CD1c-positive myeloid dendritic cell (primary cell): Measurements from ENCODE around the gene GSG1L.
A peak's percentile ranks its signal among the peaks of the same experiment; 100 is the strongest.
"Not testable (repeated sequence)": the region's sequence is repeated elsewhere in the genome, so short reads cannot be mapped to it uniquely, and the experiment has no call there.

Experiments used
- DNase-seq: peaks from one replicate; pipeline ENCODE4 v3.0.0-alpha.2; 2016; ENCODE audit errors: extremely low spot score

The GSG1L gene

DNA sequence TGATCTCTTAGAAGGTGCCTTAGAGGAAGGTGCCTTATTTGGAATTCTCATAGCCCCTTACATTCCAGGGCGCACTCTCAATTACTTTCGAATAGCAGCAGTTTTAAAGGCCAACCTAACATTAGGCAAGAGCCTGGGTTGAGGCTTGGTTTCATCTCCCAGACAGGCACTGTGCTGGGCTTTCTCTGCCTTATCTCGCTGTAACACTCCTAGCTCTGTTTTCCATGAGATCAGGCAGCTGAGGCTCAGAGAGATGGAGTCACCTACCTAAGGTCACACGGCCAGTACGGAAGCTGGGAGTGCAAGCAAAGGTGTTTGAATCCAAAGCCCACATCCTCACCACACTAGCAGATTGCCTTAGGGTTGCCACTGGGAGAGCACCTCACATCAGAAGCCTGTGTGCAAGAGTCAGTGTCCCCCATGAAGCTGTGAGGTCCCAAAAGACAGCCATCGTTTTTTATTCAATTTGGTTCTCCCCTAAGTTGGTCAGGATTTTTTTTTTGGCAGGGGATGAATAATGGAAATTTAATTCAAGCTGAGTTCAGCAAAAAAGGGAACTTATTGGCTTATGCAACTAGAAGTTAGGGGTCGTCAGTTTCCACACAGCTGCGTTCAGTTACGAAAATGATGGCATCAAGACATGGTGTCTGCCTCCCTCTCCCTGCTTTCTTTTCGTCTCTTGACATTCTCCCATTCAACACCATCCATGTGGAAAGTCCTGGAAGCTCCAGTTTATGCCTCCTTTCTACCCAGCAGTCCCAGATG lies 307.1 kb downstream of the GSG1L start:
- DNase-seq, result no peak

DNA sequence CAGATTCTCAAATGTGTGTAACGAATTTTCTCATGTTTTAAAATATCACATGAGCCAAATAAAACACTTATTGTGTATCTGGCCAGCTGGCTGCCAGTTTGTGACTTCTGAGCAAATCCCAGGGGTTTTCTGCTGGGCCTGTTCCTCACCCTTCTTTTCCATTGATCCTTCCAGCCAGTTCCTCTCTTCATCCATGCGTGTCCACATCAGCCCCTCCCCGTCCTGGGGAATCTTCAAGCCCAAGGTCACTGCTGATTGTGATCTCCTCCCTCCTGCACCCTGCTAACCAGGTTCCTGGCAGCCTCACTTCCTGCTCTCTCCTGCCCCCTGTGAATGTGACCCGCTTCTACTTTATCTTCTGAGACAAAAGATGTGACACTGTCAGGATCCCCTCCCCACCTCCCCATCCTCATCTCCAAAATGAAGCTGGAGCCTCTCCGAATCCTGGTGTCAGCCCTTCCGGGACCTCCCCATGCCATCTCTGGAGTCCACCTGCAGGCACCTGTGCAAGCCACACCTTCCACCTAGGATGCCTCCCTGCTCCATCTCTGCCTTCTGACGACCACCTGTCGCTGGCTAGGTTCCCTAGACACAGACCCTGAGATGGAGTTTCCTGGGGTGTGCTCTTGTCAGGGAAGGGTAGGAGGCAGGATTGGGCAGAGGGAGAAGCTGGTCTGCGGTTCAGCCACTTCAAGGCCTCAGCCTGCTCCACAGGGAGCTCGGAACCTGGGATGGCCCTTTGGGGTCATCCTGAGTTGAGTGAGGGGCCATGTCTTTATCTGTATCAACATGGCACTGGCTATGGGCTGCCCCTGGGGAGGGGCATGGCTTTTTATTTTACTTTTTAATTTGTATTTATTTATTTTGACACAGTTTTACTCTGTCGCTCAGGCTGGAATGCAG lies 308.5 kb downstream of the GSG1L start:
- DNase-seq, result no peak

DNA sequence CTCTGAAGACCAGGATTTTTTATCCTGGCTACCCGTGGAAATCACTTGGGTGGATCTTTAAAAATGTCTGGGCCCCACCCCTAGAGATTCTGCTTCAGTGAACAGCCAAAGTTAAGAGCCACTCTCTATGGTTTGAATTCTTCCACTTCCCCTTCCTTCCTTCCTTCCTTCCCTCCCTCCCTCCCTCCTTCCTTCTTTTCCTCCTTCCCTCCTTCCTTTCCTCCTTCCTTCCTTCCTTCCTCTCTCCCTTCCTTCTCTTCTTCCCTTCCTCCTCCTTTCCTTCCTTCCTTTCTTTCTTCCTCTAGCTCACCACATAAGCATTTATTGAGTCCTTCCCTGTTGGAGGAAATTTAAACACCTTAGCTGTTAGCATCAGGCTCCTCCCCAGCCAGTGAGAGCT lies 310.0 kb downstream of the GSG1L start:
- DNase-seq, result no peak

DNA sequence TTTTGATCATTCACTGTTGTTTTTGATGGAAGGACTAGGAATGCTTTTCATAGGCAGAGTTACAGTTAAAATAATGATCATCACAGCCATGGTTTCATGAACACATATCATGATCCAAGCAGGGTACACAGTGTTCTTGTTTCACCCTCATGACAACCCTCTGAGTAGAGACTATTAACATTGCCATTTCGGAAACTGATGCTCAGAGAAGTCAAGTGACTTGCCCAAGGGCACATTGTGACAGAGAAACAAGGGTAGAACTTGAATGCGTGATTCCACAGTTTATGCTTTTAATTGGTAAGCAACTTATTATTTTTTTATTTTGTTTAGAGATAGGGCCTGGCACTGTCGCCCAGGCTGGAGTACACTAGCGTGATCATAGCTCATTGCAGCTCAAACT lies 311.3 kb downstream of the GSG1L start:
- no peak for DNase-seq

DNA sequence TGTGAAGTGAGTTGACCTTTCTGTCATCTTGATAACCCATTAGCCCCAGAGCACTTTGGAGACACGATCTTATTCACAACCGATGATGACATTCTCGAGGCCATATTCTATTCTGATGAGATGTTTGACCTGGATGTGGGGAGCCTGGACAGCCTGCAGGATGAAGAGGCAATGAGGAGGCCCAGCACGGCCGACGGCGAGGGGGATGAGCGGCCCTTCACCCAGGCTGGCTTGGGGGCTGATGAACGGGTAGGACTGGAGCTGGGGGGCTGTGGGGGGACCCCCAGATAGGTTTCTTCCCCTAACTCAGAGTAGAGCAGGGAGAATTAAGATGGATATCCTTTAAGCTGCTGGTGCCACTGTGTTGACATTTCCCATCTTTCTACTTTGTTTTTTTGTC lies 311.8 kb downstream of the GSG1L start:
- no peak for DNase-seq

DNA sequence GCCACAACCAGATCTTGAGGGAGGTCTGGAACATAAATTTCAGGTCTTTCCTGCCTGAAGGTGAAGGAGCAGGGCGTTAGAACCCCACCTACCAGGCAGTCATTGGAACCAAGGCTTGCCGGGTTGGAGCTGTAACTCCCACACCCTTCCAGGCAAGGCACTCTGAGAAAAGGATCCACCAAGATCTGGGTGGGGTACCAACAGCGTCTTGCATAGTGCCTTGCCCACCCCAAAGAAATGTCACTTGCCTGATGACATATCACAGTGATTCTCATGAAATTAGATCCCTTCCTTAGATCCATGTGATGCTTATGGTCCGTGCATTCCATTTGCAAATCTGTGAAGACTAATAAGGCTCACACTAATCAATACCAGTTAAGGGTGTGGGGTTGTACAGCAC lies 312.3 kb downstream of the GSG1L start:
- DNase-seq, result no peak

DNA sequence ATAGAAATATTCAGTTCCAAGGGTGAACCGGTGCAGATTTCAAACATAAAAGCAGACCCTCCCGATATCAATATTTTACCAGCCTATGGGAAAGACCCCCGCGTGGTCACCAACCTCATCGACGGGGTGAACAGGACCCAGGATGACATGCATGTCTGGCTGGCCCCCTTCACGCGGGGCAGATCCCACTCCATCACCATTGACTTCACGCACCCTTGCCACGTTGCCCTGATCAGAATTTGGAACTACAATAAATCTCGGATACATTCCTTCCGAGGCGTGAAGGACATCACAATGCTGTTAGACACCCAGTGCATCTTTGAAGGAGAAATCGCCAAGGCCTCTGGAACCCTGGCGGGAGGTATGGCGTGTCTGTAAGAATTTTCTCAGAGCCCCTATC lies 313.6 kb downstream of the GSG1L start:
- no peak for DNase-seq

DNA sequence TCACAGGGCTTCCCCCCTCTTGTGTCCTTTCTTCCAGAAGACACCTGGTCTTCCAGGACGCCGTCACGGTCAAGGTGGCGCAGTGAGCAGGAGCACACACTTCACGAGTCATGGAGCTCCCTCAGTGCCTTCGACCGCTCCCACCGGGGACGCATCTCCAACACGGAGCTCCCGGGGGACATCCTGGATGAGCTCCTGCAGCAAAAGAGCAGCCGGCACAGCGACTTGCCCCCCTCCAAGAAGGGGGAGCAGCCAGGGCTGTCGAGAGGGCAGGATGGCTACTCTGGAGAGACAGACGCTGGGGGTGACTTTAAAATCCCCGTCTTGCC lies 314.0 kb downstream of the GSG1L start:
- DNase-seq, result no peak

DNA sequence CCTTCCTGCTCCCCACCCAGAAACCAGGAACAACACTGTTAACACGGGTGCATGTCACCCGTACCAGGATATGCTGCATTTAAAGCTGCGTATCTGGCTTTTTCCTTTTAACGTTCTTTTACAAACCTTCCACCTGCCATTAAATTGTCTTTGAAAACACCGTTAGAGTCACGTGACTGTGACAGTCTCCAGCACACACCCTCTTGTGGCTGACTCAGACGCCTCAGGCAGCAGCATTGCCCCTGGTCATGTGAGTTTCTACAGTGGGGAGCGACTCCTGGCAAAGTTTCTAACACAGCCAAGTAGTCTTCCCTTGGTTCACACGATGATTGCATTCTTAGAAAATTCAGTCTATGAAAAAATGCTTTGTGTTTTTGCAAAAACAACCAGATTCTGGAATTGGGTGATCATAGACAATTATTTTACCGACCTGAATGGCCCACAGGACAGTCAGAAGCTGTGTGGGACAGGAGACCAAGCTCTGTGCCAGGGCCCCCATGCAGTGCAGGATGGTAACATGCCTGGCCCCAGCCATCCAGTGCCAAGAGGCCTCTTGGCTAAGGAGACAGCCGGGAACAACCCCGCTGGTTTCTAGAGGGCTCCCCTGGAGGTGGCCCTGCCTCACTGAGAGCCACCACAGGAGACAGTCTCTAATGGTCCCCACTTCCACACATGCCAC lies 314.5 kb downstream of the GSG1L start:
- DNase-seq, result peak; percentile 47

DNA sequence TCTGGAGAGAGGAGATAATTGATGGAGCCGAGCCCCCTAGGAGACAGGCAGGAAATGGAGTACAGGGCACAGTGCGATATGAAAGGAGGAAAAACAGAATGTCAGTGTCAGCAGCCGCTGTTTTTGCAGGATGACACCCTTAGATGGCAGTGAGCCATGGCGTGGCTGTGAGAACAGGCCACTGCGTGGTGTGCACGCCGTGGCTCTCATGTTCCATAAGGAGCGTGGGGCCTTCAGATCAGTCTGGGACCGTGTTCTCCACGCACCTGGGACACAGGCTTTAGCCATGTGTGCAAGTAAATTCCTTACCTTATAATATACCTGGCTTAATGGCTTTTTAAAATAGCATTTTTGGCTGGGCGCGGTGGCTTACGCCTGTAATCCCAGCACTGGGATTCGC lies 315.6 kb downstream of the GSG1L start:
- DNase-seq, result no peak

DNA sequence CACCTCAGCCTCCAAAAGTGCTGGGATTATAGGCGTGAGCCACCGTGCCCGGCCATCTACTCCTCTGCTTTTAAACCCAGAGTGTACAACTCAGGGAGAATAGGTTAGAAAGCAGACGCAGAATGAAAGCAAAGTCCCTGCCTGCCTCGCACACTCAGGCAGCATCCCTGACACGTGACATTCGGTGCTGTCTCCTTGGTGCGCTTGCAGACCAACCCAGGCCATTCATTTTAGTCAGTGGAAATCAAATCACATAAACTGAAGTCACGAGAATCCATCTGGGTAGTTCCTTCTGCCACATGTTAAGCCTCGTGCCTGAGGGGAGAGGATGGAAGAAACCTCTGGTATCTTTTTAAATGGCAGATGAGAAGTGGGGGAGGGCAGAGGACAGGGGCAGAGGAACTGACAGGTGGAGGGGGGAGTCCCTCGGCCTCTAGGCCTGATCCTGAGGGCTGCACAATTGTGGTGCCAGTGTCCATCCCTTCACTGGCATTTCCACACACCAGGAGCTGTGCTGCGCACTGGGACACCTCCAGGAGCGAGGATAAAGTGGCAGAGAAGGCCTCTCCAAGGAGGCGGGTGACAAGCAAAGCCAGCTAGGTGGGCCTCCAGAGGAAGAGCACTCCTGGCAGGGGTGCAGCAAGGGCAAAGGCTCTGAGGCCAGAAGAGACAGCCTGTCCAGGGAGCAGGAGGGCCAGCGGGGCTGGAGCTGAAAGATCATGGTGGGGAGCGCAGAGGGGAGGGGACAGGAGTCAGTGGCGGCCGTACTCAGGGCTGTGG lies 317.2 kb downstream of the GSG1L start:
- DNase-seq, result no peak

DNA sequence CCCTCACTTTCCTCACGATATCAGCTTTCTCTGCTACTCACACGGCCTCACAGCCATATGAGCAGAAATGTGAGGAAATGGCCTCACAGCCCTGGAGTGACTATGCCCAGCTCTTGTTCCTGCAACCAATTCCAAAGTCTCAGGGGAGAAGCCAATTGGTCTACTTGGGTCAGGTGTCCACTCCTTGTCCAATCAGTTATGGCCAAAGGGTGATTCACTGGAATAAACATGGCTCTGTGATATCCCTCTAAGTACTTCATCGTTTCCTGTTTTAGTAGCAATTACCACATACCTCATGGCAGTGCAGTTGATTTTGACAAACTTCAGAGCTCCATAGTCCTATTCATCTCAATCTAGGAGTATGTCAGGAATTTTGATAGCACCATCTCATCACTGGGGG lies 318.2 kb downstream of the GSG1L start:
- peak; percentile 37 for DNase-seq

DNA sequence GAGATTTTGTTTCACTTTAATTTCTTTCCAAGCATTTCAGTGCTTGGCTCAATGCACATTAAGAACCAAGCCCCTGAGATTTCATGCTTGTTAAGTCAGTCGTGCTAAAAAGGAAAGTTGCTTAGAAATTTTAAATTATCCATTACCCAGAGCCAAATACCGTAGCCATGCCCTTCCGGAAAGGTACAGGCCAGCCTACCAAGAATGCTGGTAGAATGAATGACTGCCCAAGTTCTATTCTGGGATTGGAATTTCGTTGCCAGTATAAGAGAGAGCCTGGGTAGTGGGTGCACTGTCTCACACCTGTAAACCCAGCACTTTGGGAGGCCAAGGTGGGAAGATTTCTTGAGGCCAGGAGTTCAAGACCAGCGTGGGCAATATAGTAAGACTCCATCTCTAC lies 319.6 kb downstream of the GSG1L start:
- no peak for DNase-seq

DNA sequence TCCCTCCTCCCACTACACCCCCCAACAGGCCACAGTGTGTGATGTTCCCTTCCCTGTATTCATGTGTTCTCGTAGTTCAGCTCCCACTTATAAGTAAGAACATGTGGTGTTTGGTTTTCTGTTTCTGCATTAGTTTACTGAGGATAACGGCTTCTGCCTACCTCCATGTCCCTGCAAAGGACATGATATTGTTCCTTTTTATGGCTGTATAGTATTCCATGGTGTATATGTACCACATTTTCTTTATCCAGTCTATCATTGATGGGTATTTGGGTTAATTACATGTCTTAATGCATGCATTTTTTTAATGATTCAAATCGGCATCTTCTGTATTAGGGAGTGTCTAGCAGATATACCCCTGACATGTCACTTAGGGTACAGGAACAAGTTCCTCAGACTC lies 320.5 kb downstream of the GSG1L start:
- not testable (repeated sequence) for DNase-seq

DNA sequence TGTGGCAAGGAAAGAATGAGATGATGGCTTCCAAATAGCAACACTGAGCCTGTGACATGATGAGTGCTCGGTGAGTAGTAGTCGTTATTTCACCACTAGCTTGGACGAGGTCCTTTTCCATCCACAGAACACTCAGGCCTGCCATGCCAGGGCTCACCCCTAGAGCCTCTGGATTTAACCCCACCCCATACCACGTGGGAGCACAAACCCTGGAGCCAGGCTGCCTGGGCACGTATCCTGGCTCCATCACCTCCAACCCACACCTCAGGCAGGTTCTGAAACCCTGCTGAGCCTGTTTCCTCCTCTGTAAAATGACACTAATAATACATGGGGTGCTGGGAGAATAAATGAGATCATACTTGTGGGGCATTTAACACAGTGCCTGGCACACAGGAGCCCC lies 321.2 kb downstream of the GSG1L start:
- DNase-seq, result no peak

DNA sequence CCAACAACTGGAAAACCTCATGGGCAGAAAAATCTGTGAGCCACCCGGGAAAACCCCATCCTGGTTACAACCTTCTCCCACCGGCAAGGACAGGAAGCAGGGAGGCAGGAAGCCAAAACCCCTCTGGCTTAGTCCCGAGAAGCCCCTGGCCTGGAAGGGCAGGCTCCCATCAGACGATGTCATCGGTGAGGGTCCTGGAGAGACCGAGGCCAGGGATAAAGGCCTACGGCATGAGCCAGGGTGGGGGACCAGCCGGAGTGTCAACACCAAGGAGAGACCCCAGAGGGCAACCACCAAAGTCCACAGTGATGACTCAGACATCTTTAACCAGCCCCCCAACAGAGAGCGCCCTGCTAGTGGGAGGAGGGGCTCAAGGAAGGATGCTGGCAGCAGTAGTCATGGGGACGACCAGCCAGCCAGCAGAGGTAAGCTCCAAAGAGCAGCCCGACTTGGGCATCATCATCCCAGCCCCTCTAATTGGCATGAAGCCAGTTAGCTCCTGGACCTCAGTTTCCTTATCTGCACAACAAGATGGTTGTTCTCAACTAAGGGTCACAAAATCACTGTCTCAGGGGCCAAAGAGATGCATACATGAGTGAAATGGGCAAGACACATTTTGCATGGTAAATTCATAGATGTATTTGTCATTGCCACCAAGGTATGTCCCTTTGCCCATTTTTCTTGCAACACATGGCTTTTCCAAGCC lies 322.9 kb downstream of the GSG1L start:
- no peak for DNase-seq

DNA sequence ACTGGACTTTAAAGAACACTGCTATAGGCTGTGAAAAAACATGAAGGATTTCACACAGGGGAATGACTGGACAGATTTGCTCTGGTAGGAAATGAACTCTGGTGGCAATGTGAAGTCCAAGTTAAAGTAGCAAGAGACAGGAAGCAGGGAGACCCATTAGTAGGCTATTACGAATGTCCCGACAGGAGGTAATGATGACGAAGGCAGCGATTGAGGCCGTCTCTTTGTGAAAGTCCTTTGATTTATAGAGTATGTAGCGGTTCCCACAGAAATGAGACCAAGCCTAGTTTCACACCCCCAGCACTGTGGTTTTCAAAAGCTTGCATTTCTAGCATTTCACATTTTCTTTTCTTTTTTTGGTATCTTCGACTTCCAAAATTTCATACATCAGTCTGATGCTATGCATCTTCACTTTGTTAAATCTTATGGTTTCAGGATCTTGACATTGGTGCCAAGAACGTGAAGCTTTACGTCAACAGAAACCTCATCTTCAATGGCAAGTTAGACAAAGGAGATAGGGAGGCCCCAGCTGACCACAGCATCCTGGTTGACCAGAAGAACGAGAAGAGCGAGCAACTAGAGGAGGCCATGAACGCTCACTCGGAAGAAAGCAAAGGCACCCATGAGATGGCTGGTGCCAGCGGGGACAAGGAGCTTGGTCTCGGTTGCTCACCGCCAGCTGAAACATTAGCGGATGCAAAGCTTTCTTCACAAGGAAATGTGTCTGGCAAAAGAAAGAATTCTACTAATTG lies 323.7 kb downstream of the GSG1L start:
- no peak for DNase-seq

DNA sequence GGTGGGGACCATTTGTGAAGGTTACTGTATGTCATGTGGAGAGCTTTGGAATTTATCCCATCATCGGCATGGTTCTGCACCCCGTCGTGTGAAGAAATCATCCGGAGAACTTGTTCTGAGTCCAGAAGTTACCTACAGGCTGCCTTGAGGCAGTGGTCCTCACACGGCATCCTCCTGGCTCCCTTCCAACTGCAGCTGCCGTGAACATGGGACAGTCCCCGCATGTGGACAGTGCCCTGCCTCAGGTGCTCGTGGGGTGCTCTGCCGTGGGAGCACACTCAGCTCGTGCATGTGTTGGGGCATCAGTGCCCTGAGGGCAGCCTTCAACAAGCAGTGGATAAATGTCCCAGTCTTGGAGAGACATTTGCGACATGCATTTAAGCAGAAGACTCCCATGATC lies 324.9 kb downstream of the GSG1L start:
- DNase-seq, result no peak
